ENCODE data around the gene DPH2.

DNA sequence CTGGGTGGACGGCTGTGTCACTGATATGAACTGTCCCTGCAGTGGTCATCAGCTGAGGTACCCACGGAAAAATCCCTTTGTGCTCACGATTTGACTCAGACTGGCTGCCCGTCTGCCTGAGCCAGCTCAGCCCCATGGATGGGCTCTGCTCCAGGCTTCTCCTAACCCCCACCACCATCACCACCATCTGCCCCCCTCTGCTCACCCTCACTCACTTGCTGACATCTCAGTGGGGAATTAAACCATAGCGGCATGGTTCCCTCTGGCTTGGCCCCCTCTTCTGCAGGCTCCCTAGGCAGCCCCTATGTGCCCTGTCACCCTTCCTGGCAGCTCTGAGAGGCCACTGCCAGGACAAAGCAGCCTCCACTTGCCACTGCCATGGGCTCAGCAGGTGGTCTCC, 44.1 kb downstream of the DPH2 start:
- TF ChIP-seq, protein P1, sequence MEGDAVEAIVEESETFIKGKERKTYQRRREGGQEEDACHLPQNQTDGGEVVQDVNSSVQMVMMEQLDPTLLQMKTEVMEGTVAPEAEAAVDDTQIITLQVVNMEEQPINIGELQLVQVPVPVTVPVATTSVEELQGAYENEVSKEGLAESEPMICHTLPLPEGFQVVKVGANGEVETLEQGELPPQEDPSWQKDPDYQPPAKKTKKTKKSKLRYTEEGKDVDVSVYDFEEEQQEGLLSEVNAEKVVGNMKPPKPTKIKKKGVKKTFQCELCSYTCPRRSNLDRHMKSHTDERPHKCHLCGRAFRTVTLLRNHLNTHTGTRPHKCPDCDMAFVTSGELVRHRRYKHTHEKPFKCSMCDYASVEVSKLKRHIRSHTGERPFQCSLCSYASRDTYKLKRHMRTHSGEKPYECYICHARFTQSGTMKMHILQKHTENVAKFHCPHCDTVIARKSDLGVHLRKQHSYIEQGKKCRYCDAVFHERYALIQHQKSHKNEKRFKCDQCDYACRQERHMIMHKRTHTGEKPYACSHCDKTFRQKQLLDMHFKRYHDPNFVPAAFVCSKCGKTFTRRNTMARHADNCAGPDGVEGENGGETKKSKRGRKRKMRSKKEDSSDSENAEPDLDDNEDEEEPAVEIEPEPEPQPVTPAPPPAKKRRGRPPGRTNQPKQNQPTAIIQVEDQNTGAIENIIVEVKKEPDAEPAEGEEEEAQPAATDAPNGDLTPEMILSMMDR (conservative IDR thresholded peaks at IDR 0.05): no peak
- TF ChIP-seq ZFX (IDR thresholded peaks at IDR 0.05): no peak
